HG03439 (cell line): ENCODE results near the gene KRTAP26-1.

Experiments
- ATAC-seq: cut with Tn5 transposase; IDR thresholded peaks from one replicate; pipeline ENCODE4 v1.9.1; 2021; ENCODE audit warnings: mild to moderate bottlenecking, moderate library complexity; ENCODE audit not compliant: unreplicated experiment

The KRTAP26-1 gene

GRCh38 chr21:30271611-30272010 is 48.5 kb downstream of the KRTAP26-1 start:
- no peak for ATAC-seq

- ATAC-seq = no peak
These were observed 49.0 kb downstream of the KRTAP26-1 start for GRCh38 chr21:30271156-30271555.

- ATAC-seq = no peak
These were observed 50.1 kb downstream of the KRTAP26-1 start for GRCh38 chr21:30269803-30270530.
